ENCODE results near the gene LIMK2. TPM values are rescaled to one million over a fixed set of nuclear protein-coding genes. Genes with fewer than 3 reads are reported as not detected.

LIMK2 gene
- total and polyA plus RNA-seq, 10 donors: 6.1 to 182 (median 60.6) TPM

DNA sequence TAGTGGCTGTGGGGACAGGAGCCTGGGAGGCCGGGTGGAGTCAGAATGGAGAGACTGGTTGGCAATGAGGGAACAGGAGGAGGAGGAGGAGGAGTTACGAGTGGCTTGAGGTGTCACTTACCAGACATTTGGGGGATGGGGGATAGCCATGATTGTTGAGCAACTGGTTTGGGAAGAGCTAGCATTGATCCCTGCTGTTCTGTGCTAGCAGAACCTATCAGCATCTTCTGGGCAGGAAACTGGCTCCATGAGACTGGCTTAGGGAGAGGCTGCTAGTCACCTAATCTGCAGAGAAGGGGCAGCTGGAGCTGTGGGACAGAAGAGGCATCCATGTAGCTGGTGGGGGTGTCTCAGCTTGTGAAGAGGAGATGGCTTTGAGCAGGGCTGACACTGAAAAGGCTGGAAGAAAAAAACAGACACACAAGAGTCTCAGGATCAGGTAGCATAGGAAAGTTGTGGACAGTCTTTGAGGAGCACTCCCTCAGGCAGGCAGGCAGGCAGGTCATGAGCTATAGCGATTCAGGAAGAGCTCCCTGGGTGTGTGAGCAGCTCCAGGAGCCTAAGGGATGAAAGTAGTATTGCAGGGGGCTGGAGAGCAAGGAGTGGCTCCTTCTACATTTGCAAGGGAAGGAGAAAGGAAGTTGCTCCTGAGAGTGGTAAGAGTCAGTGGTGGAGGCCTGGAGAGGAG is 57.9 kb downstream of the LIMK2 start:
- Histone ChIP-seq H3K27ac (peak overlapping the region in 2 of 8 donors; percentile 53), H3K9me3 (no peaks in the 10 kb centered on the region), H3K27me3 (replicated peaks in 1 of 7) (no peaks in the 10 kb centered on the region), H3K4me3 (no peak overlapping the region), H3K4me1 (peaks cover 0 to 10% (median 2%) of the 10 kb centered on the region in 6 donors), H3K36me3 (peaks cover 0 to 100% (median 67%) of the 10 kb centered on the region in 6 donors)
- intact Hi-C loops (cut with DNase I; ENCODE audit: low total_unique reads): loop anchor here (10.0 kb wide), 1 partner anchor 55 kb away; the partner anchor contains the start of gene LIMK2
- WGBS, 5 donors: 59 to 89% (median 83%) methylated on average over 2 to 3 of the region's 3 CpGs
- no peak for TF ChIP-seq CTCF (IDR thresholded peaks at IDR 0.05 in 8 of 11, conservative IDR thresholded peaks at IDR 0.05 in 3 of 11)
- TF ChIP-seq POLR2A (IDR thresholded peaks at IDR 0.05): no peak
- no peak for TF ChIP-seq POLR2AphosphoS5 (IDR thresholded peaks at IDR 0.05)
- no peak for DNase-seq

- 93 to 97% (median 95%) methylated on average over 4 of the region's 4 CpGs for WGBS, 5 donors
- Histone ChIP-seq H3K9me3 (no peaks in the 10 kb centered on the region), H3K4me1 (peaks cover 0 to 10% (median 2%) of the 10 kb centered on the region in 6 donors), H3K27ac (peak overlapping the region in 4 of 8 donors; percentile 15 to 53 (median 42)), H3K4me3 (no peak overlapping the region), H3K36me3 (peaks cover 0 to 100% (median 68%) of the 10 kb centered on the region in 6 donors), H3K27me3 (replicated peaks in 1 of 7) (no peaks in the 10 kb centered on the region)
- TF ChIP-seq CTCF (IDR thresholded peaks at IDR 0.05 in 8 of 11, conservative IDR thresholded peaks at IDR 0.05 in 3 of 11): no peak
- TF ChIP-seq POLR2AphosphoS5 (IDR thresholded peaks at IDR 0.05): no peak
- TF ChIP-seq POLR2A (IDR thresholded peaks at IDR 0.05): no peak
- DNase-seq: no peak
- intact Hi-C loops (cut with DNase I; ENCODE audit: low total_unique reads): loop anchor here (10.0 kb wide), 1 partner anchor 56 kb away; the partner anchor contains the start of gene LIMK2
Measured at GRCh38 chr22:31271026-31271425, 58.9 kb downstream of the LIMK2 start.

DNA sequence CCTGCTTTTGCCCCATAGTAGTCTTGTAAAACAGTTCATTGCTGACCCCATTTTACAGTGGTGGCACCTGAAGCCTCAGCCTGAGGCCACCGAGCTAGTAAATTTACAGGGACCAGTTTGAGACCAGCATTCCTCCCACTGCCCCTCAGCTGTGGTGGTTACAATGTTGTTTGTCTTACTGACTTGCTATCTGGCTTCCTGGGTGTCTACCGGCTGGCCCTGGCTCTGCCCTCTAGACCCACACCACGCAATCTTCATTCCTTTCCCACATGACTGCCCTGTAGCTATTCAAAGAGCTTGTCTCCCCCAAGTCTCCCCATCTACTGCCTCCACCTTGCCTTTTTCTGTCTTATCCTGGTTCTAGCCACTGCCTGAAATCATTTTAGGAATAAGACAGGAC is 59.4 kb downstream of the LIMK2 start:
- 73 to 97% (median 85%) methylated on average over 3 of the region's 3 CpGs for WGBS, 5 donors
- no peaks in the 10 kb centered on the region for H3K9me3 ChIP-seq
- intact Hi-C loops (cut with DNase I; ENCODE audit: low total_unique reads): loop anchor here (10.0 kb wide), 1 partner anchor 57 kb away; the partner anchor contains the start of gene LIMK2

More for the DNA sequence above, 59.4 kb downstream of the LIMK2 start:
- Histone ChIP-seq H3K27ac (peak overlapping the region in 4 of 8 donors; percentile 15 to 53 (median 42)), H3K4me1 (peaks cover 0 to 10% (median 2%) of the 10 kb centered on the region in 6 donors), H3K4me3 (no peak overlapping the region), H3K36me3 (peaks cover 0 to 99% (median 65%) of the 10 kb centered on the region in 6 donors), H3K27me3 (replicated peaks in 1 of 7) (no peaks in the 10 kb centered on the region)
- no peak for DNase-seq
- TF ChIP-seq CTCF (IDR thresholded peaks at IDR 0.05 in 8 of 11, conservative IDR thresholded peaks at IDR 0.05 in 3 of 11): no peak
- TF ChIP-seq POLR2AphosphoS5 (IDR thresholded peaks at IDR 0.05): no peak
- TF ChIP-seq POLR2A (IDR thresholded peaks at IDR 0.05): no peak

All from spleen (tissue), 11 donors.